22Rv1 (cell line): Measurements from ENCODE around the gene SLC25A26.

ENCODE experiments used
- H3K27ac ChIP-seq: fragments of 450-650 bp; 2 replicates; pipeline ENCODE4 v1.5.1; 2017
- CTCF ChIP-seq: fragments of 450-650 bp; IDR thresholded peaks from 2 replicates; pipeline ENCODE4 v1.5.1; 2017; ENCODE audit warnings: mild to moderate bottlenecking
- ZFX ChIP-seq: fragments of 450-650 bp; IDR thresholded peaks from 2 replicates; pipeline ENCODE4 v1.6.1; 2017; ENCODE audit warnings: antibody characterized with exemption, borderline replicate concordance

Gene SLC25A26

GRCh38 chr3:66377800-66378199, 157.0 kb downstream of the SLC25A26 start:
- no peak overlapping the region for H3K27ac ChIP-seq
- TF ChIP-seq ZFX (no peak), CTCF (no peak)

DNA sequence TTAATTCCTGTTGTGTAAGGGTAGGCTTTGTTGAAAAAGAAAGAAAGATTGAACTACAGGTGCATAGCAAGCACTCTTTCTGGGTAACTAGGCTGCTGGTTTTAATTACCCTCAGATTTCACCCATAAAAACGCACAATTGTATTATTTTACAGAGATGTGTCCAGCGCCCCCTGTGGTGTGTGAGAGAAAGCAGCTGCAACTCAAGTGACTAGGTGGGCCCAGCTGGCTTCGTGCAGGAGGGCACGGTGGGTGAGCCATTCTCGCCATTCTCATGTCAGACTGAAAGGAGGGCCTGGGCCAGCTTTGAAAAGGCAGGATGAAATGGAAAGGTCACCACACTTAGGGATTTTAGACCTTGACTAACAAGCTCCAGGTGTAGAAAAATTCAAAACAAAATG, 157.5 kb downstream of the SLC25A26 start:
- TF ChIP-seq ZFX (no peak), CTCF (peak; percentile 74)

DNA sequence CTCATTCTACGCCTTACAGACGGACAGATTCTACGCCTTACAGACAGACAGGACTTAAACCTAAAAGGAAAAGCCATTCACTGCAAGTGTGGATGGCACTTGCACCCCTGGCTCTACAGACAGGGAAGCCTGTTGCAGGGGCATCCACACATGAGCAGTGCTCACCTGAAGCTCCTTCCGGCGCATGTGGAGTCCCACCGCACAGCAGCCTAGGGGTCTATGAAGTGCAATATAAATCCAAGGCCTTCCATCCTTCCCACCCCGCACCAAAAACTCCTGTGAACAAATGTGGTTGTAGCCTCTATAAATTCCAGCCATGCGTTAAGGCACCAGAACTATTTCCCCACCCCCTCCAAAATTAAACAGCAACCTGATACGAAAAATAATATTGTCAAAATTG, 158.8 kb downstream of the SLC25A26 start:
- H3K27ac ChIP-seq = no peak overlapping the region
- no peak for TF ChIP-seq ZFX

More for the DNA sequence above, 157.5 kb downstream of the SLC25A26 start:
- no peak overlapping the region for H3K27ac ChIP-seq

DNA sequence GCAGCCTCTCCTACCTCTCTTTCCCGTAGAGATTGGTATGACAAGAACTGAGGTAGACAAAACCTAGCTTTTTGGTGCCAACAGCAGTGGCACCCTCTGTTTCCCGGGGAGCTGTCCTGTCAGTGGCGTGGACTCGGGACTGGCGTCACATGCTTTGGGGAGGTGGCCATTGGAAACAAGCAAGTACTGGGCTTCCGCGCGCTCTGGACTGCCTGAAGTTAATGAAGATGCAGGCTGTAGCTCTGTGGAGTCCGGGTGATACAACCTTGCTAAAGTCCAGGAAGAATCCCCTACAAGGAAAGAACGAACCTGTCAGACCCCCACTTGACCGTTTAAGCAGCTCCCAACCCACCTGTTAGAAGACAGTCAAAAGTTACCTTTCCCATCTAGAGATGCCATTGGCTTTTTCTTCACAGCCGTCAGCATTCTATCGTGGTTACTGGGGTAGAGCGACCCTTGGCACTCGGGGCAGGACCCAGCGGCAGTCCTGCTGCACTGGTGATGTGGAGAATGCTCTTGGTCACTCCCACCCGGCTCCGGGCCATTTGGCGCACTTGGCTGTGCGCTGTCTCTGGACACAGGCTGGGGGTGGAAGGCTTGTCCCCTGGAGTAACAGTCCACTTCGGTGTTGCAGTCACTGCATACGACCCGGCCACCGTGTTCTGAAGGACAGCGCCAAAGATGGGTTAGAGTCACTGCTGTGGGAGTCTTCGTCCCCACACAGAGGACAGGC, 159.6 kb downstream of the SLC25A26 start:
- TF ChIP-seq ZFX (no peak), CTCF (no peak)
- H3K27ac ChIP-seq = no peak overlapping the region

DNA sequence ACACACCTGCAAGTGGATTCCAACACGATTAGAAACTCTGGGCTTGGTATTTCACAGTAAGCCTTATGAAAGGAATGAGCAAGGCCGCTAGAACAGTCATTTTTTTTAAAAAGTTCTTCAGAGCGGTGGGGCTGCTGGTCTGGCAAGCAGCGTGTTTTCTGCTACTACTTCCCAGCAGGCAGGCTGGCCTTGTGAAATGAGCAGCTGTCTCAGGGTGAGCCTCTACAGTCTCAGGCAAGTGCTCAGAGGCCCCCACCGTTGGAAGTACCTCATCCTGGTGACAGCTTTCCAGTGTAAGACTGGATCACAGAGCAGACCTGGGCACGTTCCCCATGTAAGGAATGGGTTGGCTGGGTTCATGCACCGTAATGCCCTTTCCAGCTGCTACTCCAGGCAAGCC, 160.8 kb downstream of the SLC25A26 start:
- TF ChIP-seq CTCF (no peak), ZFX (no peak)
- H3K27ac ChIP-seq = no peak overlapping the region

DNA sequence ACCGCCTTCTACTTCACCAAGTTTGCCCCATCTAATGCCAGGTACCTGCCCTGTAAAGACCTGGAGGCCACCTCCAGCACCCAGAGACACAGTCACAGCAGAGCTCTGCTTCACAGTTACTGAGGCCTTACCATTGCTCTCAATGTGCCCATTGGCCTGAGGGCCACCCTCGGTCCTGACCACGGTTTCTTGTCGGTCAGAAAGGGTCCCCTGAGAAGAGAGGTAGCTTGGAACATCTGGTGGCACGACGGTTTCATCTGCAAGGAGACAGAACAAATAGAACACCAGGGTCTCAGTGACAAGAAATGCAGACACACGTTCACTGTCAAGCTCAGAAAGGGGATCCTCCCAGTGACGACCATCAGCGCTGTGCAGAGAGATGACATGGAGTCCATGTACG, 161.3 kb downstream of the SLC25A26 start:
- H3K27ac ChIP-seq = no peak overlapping the region
- TF ChIP-seq CTCF = no peak
- TF ChIP-seq ZFX = no peak

GRCh38 chr3:66383023-66383422, 162.2 kb downstream of the SLC25A26 start:
- no peak overlapping the region for H3K27ac ChIP-seq
- TF ChIP-seq CTCF = no peak
- no peak for TF ChIP-seq ZFX
